ENCODE results near the gene CDCP1.

- TF ChIP-seq CTCF (IDR thresholded peaks at IDR 0.05) (no peak), POLR2A (IDR thresholded peaks at IDR 0.05; ENCODE audit: low read depth) (no peak), EP300 (IDR thresholded peaks at IDR 0.05) (no peak)
Observed at GRCh38 chr3:45145681-45146614, at the start of gene CDCP1.
